DND-41 (cell line): ENCODE results near the gene GMPR.

ENCODE experiments used
- ATAC-seq: fragments of 200-7000 bp; cut with Tn5 transposase; 3 replicates; pipeline ENCODE4 v1.9.1; 2021; ENCODE audit warnings: low read depth; ENCODE audit not compliant: insufficient read depth
- DNase-seq: peaks from one replicate; pipeline ENCODE4 v3.0.0-alpha.2; 2020
- H2AFZ ChIP-seq: 2 replicates; pipeline ENCODE4 v1.6.0; 2012; ENCODE audit warnings: low read depth, low read length
- H3K27ac ChIP-seq: 2 replicates; pipeline ENCODE4 v1.5.1; 2012; ENCODE audit warnings: low read length, inconsistent platforms
- H3K27me3 ChIP-seq: fragments of 200-600 bp; sonication (generic); 2 replicates; pipeline ENCODE4 v1.6.0; 2012; ENCODE audit warnings: low read length, mild to moderate bottlenecking, inconsistent platforms; ENCODE audit not compliant: insufficient read depth, poor library complexity
- H3K36me3 ChIP-seq: 2 replicates; pipeline ENCODE4 v1.5.1; 2012; ENCODE audit warnings: low read length, inconsistent platforms; ENCODE audit not compliant: insufficient read depth
- H3K4me1 ChIP-seq: 2 replicates; pipeline ENCODE4 v1.5.1; 2012; ENCODE audit warnings: mild to moderate bottlenecking, low read length; ENCODE audit not compliant: insufficient read depth
- H3K4me2 ChIP-seq: 2 replicates; pipeline ENCODE4 v1.6.0; 2012; ENCODE audit warnings: mild to moderate bottlenecking, moderate library complexity, low read length, inconsistent platforms; ENCODE audit not compliant: insufficient read depth
- H3K4me3 ChIP-seq, 2 experiments: fragments of 200-600 bp in 1 of 2; shearing (Covaris generic) in 1 of 2; 2 replicates each; pipeline ENCODE4 v1.5.1; 2012 to 2016; ENCODE audit warnings: inconsistent platforms in 2 of 2, low read length in 2 of 2, mild to moderate bottlenecking in 2 of 2, low read depth in 1 of 2, moderate library complexity in 1 of 2
- H3K79me2 ChIP-seq: 2 replicates; pipeline ENCODE4 v1.6.0; 2012; ENCODE audit warnings: low read length, inconsistent platforms; ENCODE audit not compliant: insufficient read depth
- H3K9ac ChIP-seq: 2 replicates; pipeline ENCODE4 v1.6.0; 2012; ENCODE audit warnings: low read depth, mild to moderate bottlenecking, inconsistent platforms, low read length, moderate library complexity
- H3K9me3 ChIP-seq: 2 replicates; pipeline ENCODE4 v1.5.1; 2012; ENCODE audit warnings: low read length, moderate library complexity, mild to moderate bottlenecking, inconsistent platforms; ENCODE audit not compliant: insufficient read depth, severe bottlenecking
- H4K20me1 ChIP-seq: 2 replicates; pipeline ENCODE4 v1.6.0; 2012; ENCODE audit warnings: low read length; ENCODE audit not compliant: insufficient read depth
- CTCF ChIP-seq: IDR thresholded peaks from 2 replicates; pipeline ENCODE4 v1.5.1; 2012; ENCODE audit warnings: borderline replicate concordance, low read length, moderate library complexity, mild to moderate bottlenecking; ENCODE audit not compliant: poor library complexity, severe bottlenecking; ENCODE audit errors: extremely low read depth
- EZH2 ChIP-seq: IDR thresholded peaks from 3 replicates; pipeline ENCODE4 v1.6.1; 2012; ENCODE audit warnings: borderline replicate concordance, low read depth, mild to moderate bottlenecking, moderate library complexity, low read length, inconsistent platforms; ENCODE audit not compliant: severe bottlenecking

Gene GMPR

GRCh38 chr6:16236631-16237199, 1.7 kb upstream of the GMPR start:
- H3K27me3 ChIP-seq, result peaks cover 10% of the 10 kb centered on the region
- DNase-seq (no peak), ATAC-seq (no peak)
- H3K36me3 ChIP-seq, result no peaks in the 10 kb centered on the region
- no peaks in the 10 kb centered on the region for H3K4me1 ChIP-seq
- no peak overlapping the region for H3K4me2 ChIP-seq
- H3K79me2 ChIP-seq, result no peaks in the 10 kb centered on the region
- H3K27ac ChIP-seq, result no peak overlapping the region
- H3K9me3 ChIP-seq, result no peaks in the 10 kb centered on the region
- H2AFZ ChIP-seq, result no peak overlapping the region
- H4K20me1 ChIP-seq, result no peaks in the 10 kb centered on the region
- no peak overlapping the region for H3K9ac ChIP-seq
- TF ChIP-seq EZH2 (no peak), CTCF (no peak)
- no peak overlapping the region for H3K4me3 ChIP-seq

- Histone ChIP-seq H3K36me3 (no peaks in the 10 kb centered on the region), H2AFZ (no peak overlapping the region), H4K20me1 (no peaks in the 10 kb centered on the region), H3K27ac (no peak overlapping the region), H3K9ac (no peak overlapping the region), H3K4me2 (no peak overlapping the region), H3K9me3 (no peaks in the 10 kb centered on the region), H3K4me3 (no peak overlapping the region), H3K4me1 (no peaks in the 10 kb centered on the region), H3K79me2 (no peaks in the 10 kb centered on the region), H3K27me3 (peaks cover 10% of the 10 kb centered on the region)
- ATAC-seq (no peak), DNase-seq (no peak)
- no peak for TF ChIP-seq CTCF
- TF ChIP-seq EZH2, result no peak
Measured at GRCh38 chr6:16237242-16237641, 1.1 kb upstream of the GMPR start.

- Histone ChIP-seq H3K9me3 (no peaks in the 10 kb centered on the region), H3K9ac (no peak overlapping the region)
Measured at GRCh38 chr6:16238963-16239797, 793 bp downstream of the GMPR start.

More at GRCh38 chr6:16238963-16239797, 793 bp downstream of the GMPR start:
- Histone ChIP-seq H3K4me2 (no peak overlapping the region), H3K27ac (no peak overlapping the region), H3K27me3 (peaks cover 10% of the 10 kb centered on the region), H4K20me1 (no peaks in the 10 kb centered on the region), H2AFZ (no peak overlapping the region), H3K4me1 (no peaks in the 10 kb centered on the region), H3K4me3 (no peak overlapping the region), H3K36me3 (no peaks in the 10 kb centered on the region), H3K79me2 (no peaks in the 10 kb centered on the region)
- no peak for ATAC-seq
- TF ChIP-seq CTCF (no peak), EZH2 (no peak)
- DNase-seq, result no peak
